ENCODE measurements around the gene LRRC4. TPM values are rescaled to one million over a fixed set of nuclear protein-coding genes. Genes with fewer than 3 reads are reported as not detected.

The LRRC4 gene
- total RNA-seq, 1 donor from 2014 or later = 0.32 TPM

GRCh38 chr7:128037880-128038619, 6.8 kb upstream of the LRRC4 start:
- Mint-ChIP-seq H3K27me3 (ENCODE audit: low read depth) (no peaks in the 10 kb centered on the region), H3K4me1 (ENCODE audit: low read depth) (peaks cover 14% of the 10 kb centered on the region), H3K27ac (ENCODE audit: unreplicated experiment) (no peak overlapping the region), H3K4me3 (ENCODE audit: unreplicated experiment) (no peak overlapping the region), H3K36me3 (ENCODE audit: low read depth) (no peaks in the 10 kb centered on the region), H3K9me3 (ENCODE audit: low read depth) (no peaks in the 10 kb centered on the region)
- TF ChIP-seq CTCF (IDR thresholded peaks at IDR 0.05) = no peak
- no peak for DNase-seq (ENCODE audit: low spot score)

- no peaks in the 10 kb centered on the region for H3K36me3 Mint-ChIP-seq (ENCODE audit: low read depth)
- H3K27me3 Mint-ChIP-seq (ENCODE audit: low read depth) = no peaks in the 10 kb centered on the region
- no peaks in the 10 kb centered on the region for H3K9me3 Mint-ChIP-seq (ENCODE audit: low read depth)
- H3K27ac Mint-ChIP-seq (ENCODE audit: unreplicated experiment) = no peak overlapping the region
- TF ChIP-seq CTCF (IDR thresholded peaks at IDR 0.05) = no peak
- H3K4me3 Mint-ChIP-seq (ENCODE audit: unreplicated experiment) = no peak overlapping the region
- H3K4me1 Mint-ChIP-seq (ENCODE audit: low read depth) = peaks cover 14% of the 10 kb centered on the region
- no peak for DNase-seq (ENCODE audit: low spot score)
Observed at GRCh38 chr7:128037081-128037480, 5.8 kb upstream of the LRRC4 start.

GRCh38 chr7:128036226-128036940, 5.1 kb upstream of the LRRC4 start:
- no peak for TF ChIP-seq CTCF (IDR thresholded peaks at IDR 0.05)
- Mint-ChIP-seq H3K4me1 (ENCODE audit: low read depth) (peaks cover 12% of the 10 kb centered on the region), H3K27ac (ENCODE audit: unreplicated experiment) (no peak overlapping the region), H3K4me3 (ENCODE audit: unreplicated experiment) (no peak overlapping the region), H3K36me3 (ENCODE audit: low read depth) (no peaks in the 10 kb centered on the region), H3K9me3 (ENCODE audit: low read depth) (no peaks in the 10 kb centered on the region), H3K27me3 (ENCODE audit: low read depth) (no peaks in the 10 kb centered on the region)
- DNase-seq (ENCODE audit: low spot score) = no peak

GRCh38 chr7:128035712-128036111, 4.5 kb upstream of the LRRC4 start:
- Mint-ChIP-seq H3K9me3 (ENCODE audit: low read depth) (no peaks in the 10 kb centered on the region), H3K27ac (ENCODE audit: unreplicated experiment) (no peak overlapping the region), H3K27me3 (ENCODE audit: low read depth) (no peaks in the 10 kb centered on the region), H3K36me3 (ENCODE audit: low read depth) (no peaks in the 10 kb centered on the region), H3K4me1 (ENCODE audit: low read depth) (peaks cover 7% of the 10 kb centered on the region), H3K4me3 (ENCODE audit: unreplicated experiment) (no peak overlapping the region)
- TF ChIP-seq CTCF (IDR thresholded peaks at IDR 0.05) = peak; percentile 68
- DNase-seq (ENCODE audit: low spot score) = no peak

GRCh38 chr7:128034825-128035224, 3.6 kb upstream of the LRRC4 start:
- Mint-ChIP-seq H3K27me3 (ENCODE audit: low read depth) (no peaks in the 10 kb centered on the region), H3K4me3 (ENCODE audit: unreplicated experiment) (no peak overlapping the region), H3K36me3 (ENCODE audit: low read depth) (no peaks in the 10 kb centered on the region), H3K9me3 (ENCODE audit: low read depth) (no peaks in the 10 kb centered on the region), H3K27ac (ENCODE audit: unreplicated experiment) (no peak overlapping the region), H3K4me1 (ENCODE audit: low read depth) (peaks cover 8% of the 10 kb centered on the region)
- DNase-seq (ENCODE audit: low spot score) = no peak
- no peak for TF ChIP-seq CTCF (IDR thresholded peaks at IDR 0.05)
